Osteocyte (in vitro differentiated cells): ENCODE data around the gene CR1. TPM values are rescaled to one million over a fixed set of nuclear protein-coding genes. Genes with fewer than 3 reads are reported as not detected.
"Not testable (repeated sequence)": the region's sequence is repeated elsewhere in the genome, so short reads cannot be mapped to it uniquely, and the experiment has no call there.

Experiments
- DNase-seq: peaks from one replicate; pipeline ENCODE4 v3.0.0; 2021; ENCODE audit warnings: mixed read lengths; ENCODE audit not compliant: unreplicated experiment; ENCODE audit errors: extremely low spot score
- H3K27ac Mint-ChIP-seq: one replicate; pipeline ENCODE4 v1.8.0; 2021; ENCODE audit warnings: mild to moderate bottlenecking, mixed read lengths; ENCODE audit not compliant: unreplicated experiment
- H3K27me3 Mint-ChIP-seq: one replicate; pipeline ENCODE4 v1.8.0; 2021; ENCODE audit warnings: mixed read lengths; ENCODE audit not compliant: unreplicated experiment
- H3K36me3 Mint-ChIP-seq: one replicate; pipeline ENCODE4 v1.8.0; 2021; ENCODE audit warnings: mixed read lengths; ENCODE audit not compliant: unreplicated experiment
- H3K4me1 Mint-ChIP-seq: one replicate; pipeline ENCODE4 v1.8.0; 2021; ENCODE audit warnings: mixed read lengths; ENCODE audit not compliant: unreplicated experiment
- H3K4me3 Mint-ChIP-seq: one replicate; pipeline ENCODE4 v1.8.0; 2021; ENCODE audit warnings: mild to moderate bottlenecking, moderate library complexity, mixed read lengths; ENCODE audit not compliant: unreplicated experiment
- H3K9me3 Mint-ChIP-seq: one replicate; pipeline ENCODE4 v1.8.0; 2021; ENCODE audit warnings: mixed read lengths; ENCODE audit not compliant: unreplicated experiment
- total RNA-seq: library from RNA; stranded (reverse); gene quantifications from 2 replicates; pipeline ENCODE4 v1.2.1, GENCODE V29; 2021
- TF ChIP-seq, protein P1 (sequence below): fragments of 200-600 bp; sonication (generic); IDR thresholded peaks from 2 replicates; pipeline ENCODE4 v1.5.0; 2021; ENCODE audit warnings: antibody characterized with exemption, mild to moderate bottlenecking, moderate library complexity

CR1 gene
- total RNA-seq, 1 donor from 2014 or later, result not detected

DNA sequence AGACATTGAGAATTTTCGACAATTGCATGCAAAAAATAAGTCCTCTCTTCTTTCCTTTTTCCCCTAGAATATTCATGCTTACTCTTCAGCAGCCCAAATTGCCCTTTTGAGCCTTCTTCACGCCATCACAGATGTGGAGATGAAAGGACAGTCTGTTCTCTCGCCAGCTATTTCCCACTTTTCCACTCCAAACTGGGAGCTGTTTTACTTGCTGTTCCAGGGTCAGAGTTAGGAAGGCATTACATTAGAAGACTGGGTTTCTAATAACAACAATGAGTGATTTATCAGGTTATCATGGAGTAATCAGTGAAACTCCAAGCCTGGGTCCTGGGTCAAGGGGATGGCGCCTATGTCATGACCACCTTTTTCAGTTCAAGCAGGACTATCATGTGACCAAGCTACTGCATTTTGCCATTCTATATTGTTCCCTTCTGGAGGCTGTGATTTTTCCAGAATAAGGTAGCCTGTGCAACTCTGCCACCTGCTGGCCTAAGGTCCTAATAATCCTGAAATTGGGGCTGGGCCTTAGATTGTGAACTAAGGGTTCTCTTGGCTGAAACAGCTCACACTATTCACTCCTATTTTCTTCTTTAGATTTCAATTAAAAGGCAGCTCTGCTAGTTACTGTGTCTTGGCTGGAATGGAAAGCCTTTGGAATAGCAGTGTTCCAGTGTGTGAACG lies 50.9 kb downstream of the CR1 start:
- not testable (repeated sequence) for H3K4me3 Mint-ChIP-seq, H3K36me3 Mint-ChIP-seq, H3K27me3 Mint-ChIP-seq, H3K27ac Mint-ChIP-seq, H3K4me1 Mint-ChIP-seq, DNase-seq, H3K9me3 Mint-ChIP-seq

DNA sequence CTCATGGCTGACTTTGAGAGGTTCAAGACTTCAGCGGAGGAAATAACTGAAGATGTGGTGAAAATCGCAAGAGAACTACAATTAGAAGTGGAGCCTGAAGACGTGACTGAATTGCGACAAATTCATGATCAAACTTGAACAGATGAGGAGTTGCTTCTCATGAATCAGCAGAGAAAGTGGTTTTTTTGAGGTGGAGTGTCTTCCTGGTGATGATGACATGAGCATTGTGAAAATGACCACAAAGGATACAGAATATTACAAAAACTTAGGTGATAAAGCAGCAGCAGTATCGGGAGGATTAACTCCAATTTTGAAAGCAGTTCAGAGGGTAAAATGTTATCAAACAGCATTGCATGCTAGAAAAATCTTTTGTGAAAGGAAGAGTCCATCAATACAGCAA lies 58.9 kb downstream of the CR1 start:
- not testable (repeated sequence) for DNase-seq, H3K27ac Mint-ChIP-seq

DNA sequence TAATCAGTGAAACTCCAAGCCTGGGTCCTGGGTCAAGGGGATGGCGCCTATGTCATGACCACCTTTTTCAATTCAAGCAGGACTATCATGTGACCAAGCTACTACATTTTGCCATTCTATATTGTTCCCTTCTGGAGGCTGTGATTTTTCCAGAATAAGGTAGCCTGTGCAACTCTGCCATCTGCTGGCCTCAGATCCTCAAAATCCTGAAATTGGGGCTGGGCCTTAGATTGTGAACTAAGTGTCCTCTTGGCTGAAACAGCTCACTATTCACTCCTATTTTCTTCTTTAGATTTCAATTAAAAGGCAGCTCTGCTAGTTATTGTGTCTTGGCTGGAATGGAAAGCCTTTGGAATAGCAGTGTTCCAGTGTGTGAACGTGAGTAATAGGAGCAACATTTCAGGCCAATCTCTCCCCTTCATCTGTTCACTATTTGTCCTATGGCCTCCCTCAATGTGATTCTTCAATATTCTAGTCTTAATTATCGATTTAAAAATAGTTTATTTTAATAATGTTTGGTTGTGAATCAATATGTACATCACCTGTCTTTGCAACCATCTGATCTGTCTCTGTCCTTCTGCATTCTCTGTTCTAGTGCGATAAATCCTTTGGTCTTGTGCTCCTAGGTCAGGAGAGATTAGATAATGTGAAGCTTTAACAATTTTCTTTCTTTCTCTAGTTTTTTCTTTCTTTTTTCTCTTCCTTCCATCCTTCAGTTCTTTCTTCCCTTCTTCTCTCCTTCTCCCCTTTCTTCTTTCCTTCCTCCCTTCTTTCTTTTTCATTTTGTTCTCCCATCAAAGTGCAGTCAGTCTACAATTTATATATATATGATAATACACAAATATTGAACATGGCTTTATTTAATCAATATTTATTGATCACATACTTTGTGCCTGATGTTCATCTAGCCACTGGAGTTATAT lies 69.8 kb downstream of the CR1 start:
- H3K9me3 Mint-ChIP-seq, result no peaks in the 10 kb centered on the region
- H3K36me3 Mint-ChIP-seq, result no peaks in the 10 kb centered on the region
- H3K4me1 Mint-ChIP-seq, result no peaks in the 10 kb centered on the region
- H3K27ac Mint-ChIP-seq, result no peak overlapping the region
- H3K4me3 Mint-ChIP-seq, result no peak overlapping the region
- no peak for DNase-seq
- TF ChIP-seq, protein P1, sequence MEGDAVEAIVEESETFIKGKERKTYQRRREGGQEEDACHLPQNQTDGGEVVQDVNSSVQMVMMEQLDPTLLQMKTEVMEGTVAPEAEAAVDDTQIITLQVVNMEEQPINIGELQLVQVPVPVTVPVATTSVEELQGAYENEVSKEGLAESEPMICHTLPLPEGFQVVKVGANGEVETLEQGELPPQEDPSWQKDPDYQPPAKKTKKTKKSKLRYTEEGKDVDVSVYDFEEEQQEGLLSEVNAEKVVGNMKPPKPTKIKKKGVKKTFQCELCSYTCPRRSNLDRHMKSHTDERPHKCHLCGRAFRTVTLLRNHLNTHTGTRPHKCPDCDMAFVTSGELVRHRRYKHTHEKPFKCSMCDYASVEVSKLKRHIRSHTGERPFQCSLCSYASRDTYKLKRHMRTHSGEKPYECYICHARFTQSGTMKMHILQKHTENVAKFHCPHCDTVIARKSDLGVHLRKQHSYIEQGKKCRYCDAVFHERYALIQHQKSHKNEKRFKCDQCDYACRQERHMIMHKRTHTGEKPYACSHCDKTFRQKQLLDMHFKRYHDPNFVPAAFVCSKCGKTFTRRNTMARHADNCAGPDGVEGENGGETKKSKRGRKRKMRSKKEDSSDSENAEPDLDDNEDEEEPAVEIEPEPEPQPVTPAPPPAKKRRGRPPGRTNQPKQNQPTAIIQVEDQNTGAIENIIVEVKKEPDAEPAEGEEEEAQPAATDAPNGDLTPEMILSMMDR, result peak; percentile 43
- H3K27me3 Mint-ChIP-seq, result no peaks in the 10 kb centered on the region

More for the DNA sequence above, 58.9 kb downstream of the CR1 start:
- not testable (repeated sequence) for H3K36me3 Mint-ChIP-seq, H3K9me3 Mint-ChIP-seq, H3K4me3 Mint-ChIP-seq, H3K4me1 Mint-ChIP-seq, H3K27me3 Mint-ChIP-seq

DNA sequence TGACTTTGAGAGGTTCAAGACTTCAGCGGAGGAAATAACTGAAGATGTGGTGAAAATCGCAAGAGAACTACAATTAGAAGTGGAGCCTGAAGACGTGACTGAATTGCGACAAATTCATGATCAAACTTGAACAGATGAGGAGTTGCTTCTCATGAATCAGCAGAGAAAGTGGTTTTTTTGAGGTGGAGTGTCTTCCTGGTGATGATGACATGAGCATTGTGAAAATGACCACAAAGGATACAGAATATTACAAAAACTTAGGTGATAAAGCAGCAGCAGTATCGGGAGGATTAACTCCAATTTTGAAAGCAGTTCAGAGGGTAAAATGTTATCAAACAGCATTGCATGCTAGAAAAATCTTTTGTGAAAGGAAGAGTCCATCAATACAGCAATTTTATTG lies 76.0 kb downstream of the CR1 start:
- not testable (repeated sequence) for H3K27ac Mint-ChIP-seq, H3K9me3 Mint-ChIP-seq, H3K4me3 Mint-ChIP-seq, H3K27me3 Mint-ChIP-seq, H3K36me3 Mint-ChIP-seq, H3K4me1 Mint-ChIP-seq, DNase-seq

DNA sequence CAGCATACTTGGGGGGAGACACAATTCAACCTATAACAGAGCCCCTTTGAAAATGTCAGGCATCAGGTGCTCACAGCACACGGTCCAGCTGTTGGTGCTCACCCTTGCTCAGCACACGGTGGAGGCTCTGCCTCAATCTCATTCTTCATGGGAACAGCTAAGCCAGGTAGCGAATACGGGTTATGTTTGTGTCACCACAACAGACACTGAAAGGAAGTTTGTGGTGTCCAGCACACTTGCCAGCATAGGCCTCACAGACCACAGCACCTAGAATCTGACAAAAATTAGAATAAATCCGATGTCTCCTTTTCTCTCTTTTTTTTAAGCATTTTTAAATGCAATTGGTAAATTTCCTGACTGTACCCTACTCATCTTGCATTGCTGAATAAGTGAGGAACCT lies 77.1 kb downstream of the CR1 start:
- DNase-seq, H3K36me3 Mint-ChIP-seq, H3K27ac Mint-ChIP-seq, H3K4me3 Mint-ChIP-seq, H3K9me3 Mint-ChIP-seq, H3K4me1 Mint-ChIP-seq, H3K27me3 Mint-ChIP-seq: not testable (repeated sequence)

DNA sequence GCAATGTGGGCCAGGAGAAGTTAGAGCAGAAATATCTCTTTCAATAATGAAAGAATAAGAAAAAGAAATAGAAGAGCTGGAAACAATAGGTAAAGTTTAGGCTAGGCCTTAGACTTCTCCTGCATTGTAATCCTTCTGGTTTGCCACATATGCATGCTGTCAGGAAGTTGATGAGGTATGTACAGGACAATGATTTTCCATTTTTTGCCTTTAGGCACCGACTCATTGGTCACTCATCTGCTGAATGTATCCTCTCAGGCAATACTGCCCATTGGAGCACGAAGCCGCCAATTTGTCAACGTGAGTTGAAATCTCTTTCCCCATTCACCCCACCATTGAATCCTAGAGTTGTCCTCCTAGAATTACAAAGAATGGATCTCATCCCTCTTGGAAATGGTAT lies 79.4 kb downstream of the CR1 start:
- H3K4me1 Mint-ChIP-seq, H3K9me3 Mint-ChIP-seq, H3K27ac Mint-ChIP-seq, DNase-seq, H3K4me3 Mint-ChIP-seq, H3K36me3 Mint-ChIP-seq, H3K27me3 Mint-ChIP-seq: not testable (repeated sequence)

DNA sequence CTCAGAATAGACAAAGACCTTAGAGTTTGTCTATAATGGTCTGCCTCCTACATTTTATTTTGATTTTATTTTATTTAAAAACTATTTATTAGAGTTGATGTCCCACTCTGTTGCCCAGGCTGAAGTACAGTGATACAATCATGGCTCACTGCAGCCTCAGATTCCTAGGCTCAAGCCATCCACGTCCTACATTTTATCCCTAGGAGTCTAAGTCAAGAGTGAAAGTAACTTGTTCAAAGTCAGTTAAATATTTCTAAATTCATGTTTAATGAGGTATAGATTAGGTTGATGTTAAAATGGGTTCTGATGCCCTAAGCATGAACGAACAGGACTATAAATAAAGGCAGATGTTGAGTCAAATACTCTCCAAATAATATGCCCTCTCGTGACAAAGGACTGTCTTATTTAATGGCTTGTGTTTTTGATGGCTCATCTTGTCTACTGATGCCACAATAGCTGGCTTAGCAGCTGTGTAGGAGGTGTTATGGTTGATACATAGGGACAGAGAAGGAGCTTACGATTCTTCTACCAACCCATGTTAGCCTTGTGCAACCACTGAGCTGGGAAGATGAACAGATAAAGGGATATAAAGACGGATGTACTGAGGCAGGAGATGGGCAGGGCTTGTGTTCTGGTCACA lies 83.0 kb downstream of the CR1 start:
- Mint-ChIP-seq H3K27ac (no peak overlapping the region), H3K27me3 (no peaks in the 10 kb centered on the region), H3K4me1 (no peaks in the 10 kb centered on the region), H3K36me3 (no peaks in the 10 kb centered on the region), H3K9me3 (no peaks in the 10 kb centered on the region), H3K4me3 (no peak overlapping the region)
- TF ChIP-seq, protein P1, result no peak
- DNase-seq, result no peak
